HG02938 (cell line): Measurements from ENCODE around the gene RAB40C.

Experiments
- ATAC-seq: cut with Tn5 transposase; IDR thresholded peaks from one replicate; pipeline ENCODE4 v1.9.1; 2021; ENCODE audit warnings: mild to moderate bottlenecking, moderate library complexity; ENCODE audit not compliant: unreplicated experiment

RAB40C gene

GRCh38 chr16:678209-678857 is 88.5 kb downstream of the RAB40C start:
- no peak for ATAC-seq
